ENCODE measurements around the gene COL1A1.

The COL1A1 gene

GRCh38 chr17:50161911-50162288 lies 39.5 kb downstream of the COL1A1 start:
- no peak overlapping the region for H2AFZ ChIP-seq (ENCODE audit: low read length)
- peak overlapping the region; percentile 78 for H3K4me2 ChIP-seq (ENCODE audit: low read length)
- H3K79me2 ChIP-seq (ENCODE audit: insufficient read depth, low read length), result no peaks in the 10 kb centered on the region
- H3F3A ChIP-seq (ENCODE audit: insufficient read depth, low read length), result no peaks in the 10 kb centered on the region
- H3K36me3 ChIP-seq (ENCODE audit: insufficient read depth, low read length), result no peaks in the 10 kb centered on the region
- no peak for TF ChIP-seq EZH2 (IDR thresholded peaks at IDR 0.05; ENCODE audit: borderline replicate concordance, low read length)
- TF ChIP-seq, protein P1, sequence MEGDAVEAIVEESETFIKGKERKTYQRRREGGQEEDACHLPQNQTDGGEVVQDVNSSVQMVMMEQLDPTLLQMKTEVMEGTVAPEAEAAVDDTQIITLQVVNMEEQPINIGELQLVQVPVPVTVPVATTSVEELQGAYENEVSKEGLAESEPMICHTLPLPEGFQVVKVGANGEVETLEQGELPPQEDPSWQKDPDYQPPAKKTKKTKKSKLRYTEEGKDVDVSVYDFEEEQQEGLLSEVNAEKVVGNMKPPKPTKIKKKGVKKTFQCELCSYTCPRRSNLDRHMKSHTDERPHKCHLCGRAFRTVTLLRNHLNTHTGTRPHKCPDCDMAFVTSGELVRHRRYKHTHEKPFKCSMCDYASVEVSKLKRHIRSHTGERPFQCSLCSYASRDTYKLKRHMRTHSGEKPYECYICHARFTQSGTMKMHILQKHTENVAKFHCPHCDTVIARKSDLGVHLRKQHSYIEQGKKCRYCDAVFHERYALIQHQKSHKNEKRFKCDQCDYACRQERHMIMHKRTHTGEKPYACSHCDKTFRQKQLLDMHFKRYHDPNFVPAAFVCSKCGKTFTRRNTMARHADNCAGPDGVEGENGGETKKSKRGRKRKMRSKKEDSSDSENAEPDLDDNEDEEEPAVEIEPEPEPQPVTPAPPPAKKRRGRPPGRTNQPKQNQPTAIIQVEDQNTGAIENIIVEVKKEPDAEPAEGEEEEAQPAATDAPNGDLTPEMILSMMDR (IDR thresholded peaks at IDR 0.05; ENCODE audit: low read length), result no peak
- H3K9me3 ChIP-seq (ENCODE audit: low read length), result no peaks in the 10 kb centered on the region
- no peak overlapping the region for H3K9ac ChIP-seq (ENCODE audit: low read length)
- peaks cover 10% of the 10 kb centered on the region for H3K4me1 ChIP-seq (ENCODE audit: insufficient read depth, low read length, severe bottlenecking)
- H3K27ac ChIP-seq (ENCODE audit: low read depth, low read length, poor library complexity, severe bottlenecking), result no peak overlapping the region
- H3K9me2 ChIP-seq (ENCODE audit: low read depth, low read length), result no peaks in the 10 kb centered on the region
- no peak overlapping the region for H3K4me3 ChIP-seq (ENCODE audit: low read depth, low read length, poor library complexity, severe bottlenecking)
- no peaks in the 10 kb centered on the region for H3K27me3 ChIP-seq (ENCODE audit: insufficient read depth, low read length)
- H4K20me1 ChIP-seq (ENCODE audit: insufficient read depth, low read length), result no peaks in the 10 kb centered on the region

GRCh38 chr17:50161023-50161910 lies 40.2 kb downstream of the COL1A1 start:
- Histone ChIP-seq H3K9ac (ENCODE audit: low read length) (peak overlapping the region; percentile 61), H2AFZ (ENCODE audit: low read length) (peak overlapping the region; percentile 23; the same call in 1 of the 2 replicates), H3K4me3 (ENCODE audit: low read depth, low read length, poor library complexity, severe bottlenecking) (peak overlapping the region; percentile 61), H3K36me3 (ENCODE audit: insufficient read depth, low read length) (no peaks in the 10 kb centered on the region), H3K27ac (ENCODE audit: low read depth, low read length, poor library complexity, severe bottlenecking) (no peak overlapping the region), H3K9me2 (ENCODE audit: low read depth, low read length) (no peaks in the 10 kb centered on the region), H4K20me1 (ENCODE audit: insufficient read depth, low read length) (no peaks in the 10 kb centered on the region), H3K79me2 (ENCODE audit: insufficient read depth, low read length) (no peaks in the 10 kb centered on the region), H3K4me2 (ENCODE audit: low read length) (peak overlapping the region; percentile 78), H3K27me3 (ENCODE audit: insufficient read depth, low read length) (no peaks in the 10 kb centered on the region), H3F3A (ENCODE audit: insufficient read depth, low read length) (no peaks in the 10 kb centered on the region), H3K4me1 (ENCODE audit: insufficient read depth, low read length, severe bottlenecking) (peaks cover 10% of the 10 kb centered on the region), H3K9me3 (ENCODE audit: low read length) (no peaks in the 10 kb centered on the region)
- TF ChIP-seq EZH2 (IDR thresholded peaks at IDR 0.05; ENCODE audit: borderline replicate concordance, low read length), result no peak
- TF ChIP-seq, protein P1 (IDR thresholded peaks at IDR 0.05; ENCODE audit: low read length), result peak; percentile 90

GRCh38 chr17:50157891-50158290 lies 43.5 kb downstream of the COL1A1 start:
- Histone ChIP-seq H3K4me2 (ENCODE audit: low read length) (no peak overlapping the region), H3K4me1 (ENCODE audit: insufficient read depth, low read length, severe bottlenecking) (peaks cover 10% of the 10 kb centered on the region)

More at GRCh38 chr17:50157891-50158290, 43.5 kb downstream of the COL1A1 start:
- TF ChIP-seq, protein P1 (IDR thresholded peaks at IDR 0.05; ENCODE audit: low read length), result no peak
- TF ChIP-seq EZH2 (IDR thresholded peaks at IDR 0.05; ENCODE audit: borderline replicate concordance, low read length), result no peak
- Histone ChIP-seq H3K4me3 (ENCODE audit: low read depth, low read length, poor library complexity, severe bottlenecking) (no peak overlapping the region), H3K9me3 (ENCODE audit: low read length) (no peaks in the 10 kb centered on the region), H3F3A (ENCODE audit: insufficient read depth, low read length) (no peaks in the 10 kb centered on the region; the same call in 1 of the 2 replicates), H3K36me3 (ENCODE audit: insufficient read depth, low read length) (no peaks in the 10 kb centered on the region), H3K27me3 (ENCODE audit: insufficient read depth, low read length) (no peaks in the 10 kb centered on the region), H2AFZ (ENCODE audit: low read length) (no peak overlapping the region), H4K20me1 (ENCODE audit: insufficient read depth, low read length) (no peaks in the 10 kb centered on the region), H3K27ac (ENCODE audit: low read depth, low read length, poor library complexity, severe bottlenecking) (no peak overlapping the region), H3K79me2 (ENCODE audit: insufficient read depth, low read length) (no peaks in the 10 kb centered on the region), H3K9me2 (ENCODE audit: low read depth, low read length) (no peaks in the 10 kb centered on the region), H3K9ac (ENCODE audit: low read length) (no peak overlapping the region)

All from OCI-LY1 (cell line).